Inferior parietal cortex (tissue), 1 donor: Measurements from ENCODE around the gene CAMTA1.

Experiments used
- DNase-seq: peaks from one replicate; pipeline ENCODE4 v3.0.0-alpha.2; 2016; ENCODE audit errors: extremely low spot score

The CAMTA1 gene

GRCh38 chr1:7633506-7634245, 848.4 kb downstream of the CAMTA1 start:
- no peak for DNase-seq

- DNase-seq = no peak
Observed at GRCh38 chr1:7634546-7635240, 849.4 kb downstream of the CAMTA1 start.

- no peak for DNase-seq
Observed at GRCh38 chr1:7636795-7637526, 851.7 kb downstream of the CAMTA1 start.

- DNase-seq = no peak
Observed at GRCh38 chr1:7638078-7638477, 852.8 kb downstream of the CAMTA1 start.

- no peak for DNase-seq
Observed at GRCh38 chr1:7639435-7640131, 854.3 kb downstream of the CAMTA1 start.

- DNase-seq = no peak
Observed at GRCh38 chr1:7640350-7640749, 855.1 kb downstream of the CAMTA1 start.

- no peak for DNase-seq
Observed at GRCh38 chr1:7640920-7641585, 855.8 kb downstream of the CAMTA1 start.

- DNase-seq = no peak
Observed at GRCh38 chr1:7641587-7642417, 856.5 kb downstream of the CAMTA1 start.

- no peak for DNase-seq
Observed at GRCh38 chr1:7642418-7642704, 857.1 kb downstream of the CAMTA1 start.

- DNase-seq = no peak
Observed at GRCh38 chr1:7642781-7643529, 857.7 kb downstream of the CAMTA1 start.

GRCh38 chr1:7643530-7643929, 858.3 kb downstream of the CAMTA1 start:
- DNase-seq = no peak

GRCh38 chr1:7644086-7644485, 858.8 kb downstream of the CAMTA1 start:
- DNase-seq = no peak

GRCh38 chr1:7644961-7645750, 859.9 kb downstream of the CAMTA1 start:
- DNase-seq = no peak

GRCh38 chr1:7645751-7646048, 860.4 kb downstream of the CAMTA1 start:
- DNase-seq = no peak

- no peak for DNase-seq
Observed at GRCh38 chr1:7646164-7646563, 860.9 kb downstream of the CAMTA1 start.

GRCh38 chr1:7646981-7647901, 862.0 kb downstream of the CAMTA1 start:
- peak; percentile 78 for DNase-seq

GRCh38 chr1:7648761-7649384, 863.6 kb downstream of the CAMTA1 start:
- DNase-seq = no peak

- DNase-seq = no peak
Observed at GRCh38 chr1:7650801-7651200, 865.5 kb downstream of the CAMTA1 start.
